ENCODE results near the gene MBD6. TPM values are rescaled to one million over a fixed set of nuclear protein-coding genes. Genes with fewer than 3 reads are reported as not detected.

The MBD6 gene
- total RNA-seq, 1 donor from 2014 or later, result 63.3 TPM

DNA sequence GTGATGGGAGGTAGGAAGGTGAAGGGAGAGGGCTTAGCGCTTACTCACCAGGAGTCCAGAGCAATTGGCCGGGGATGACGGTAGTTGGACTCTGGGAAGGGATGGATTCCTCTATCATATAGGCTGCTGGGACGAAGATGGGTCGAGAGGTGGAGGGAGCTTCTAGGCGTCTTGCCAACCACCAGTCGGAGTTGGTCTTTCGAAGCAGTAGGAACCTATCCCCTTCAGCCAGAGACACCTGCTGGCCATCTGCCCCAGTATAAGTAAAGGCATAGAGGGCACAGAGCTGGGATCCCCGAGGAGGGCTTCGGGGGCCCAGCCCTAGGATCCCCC, 43.6 kb upstream of the MBD6 start:
- peaks cover 30% of the 10 kb centered on the region for H3K36me3 Mint-ChIP-seq (ENCODE audit: low read depth)
- peak overlapping the region; percentile 97 for H3K27ac Mint-ChIP-seq
- H3K27me3 Mint-ChIP-seq (ENCODE audit: insufficient read depth), result no peaks in the 10 kb centered on the region
- intact Hi-C loops (cut with micrococcal nuclease), result loop anchor here (1.0 to 5.0 kb wide), 7 partner anchors 41 to 847 kb away; partner anchors contain the start of genes BAZ2A, CTDSP2, DDIT3 and NEMP1
- peaks cover 46% of the 10 kb centered on the region for H3K4me1 Mint-ChIP-seq (ENCODE audit: low read depth)
- H3K9me3 Mint-ChIP-seq, result no peaks in the 10 kb centered on the region
- no peak for DNase-seq (ENCODE audit: low spot score)
- H3K4me3 Mint-ChIP-seq, result peak overlapping the region; percentile 93

DNA sequence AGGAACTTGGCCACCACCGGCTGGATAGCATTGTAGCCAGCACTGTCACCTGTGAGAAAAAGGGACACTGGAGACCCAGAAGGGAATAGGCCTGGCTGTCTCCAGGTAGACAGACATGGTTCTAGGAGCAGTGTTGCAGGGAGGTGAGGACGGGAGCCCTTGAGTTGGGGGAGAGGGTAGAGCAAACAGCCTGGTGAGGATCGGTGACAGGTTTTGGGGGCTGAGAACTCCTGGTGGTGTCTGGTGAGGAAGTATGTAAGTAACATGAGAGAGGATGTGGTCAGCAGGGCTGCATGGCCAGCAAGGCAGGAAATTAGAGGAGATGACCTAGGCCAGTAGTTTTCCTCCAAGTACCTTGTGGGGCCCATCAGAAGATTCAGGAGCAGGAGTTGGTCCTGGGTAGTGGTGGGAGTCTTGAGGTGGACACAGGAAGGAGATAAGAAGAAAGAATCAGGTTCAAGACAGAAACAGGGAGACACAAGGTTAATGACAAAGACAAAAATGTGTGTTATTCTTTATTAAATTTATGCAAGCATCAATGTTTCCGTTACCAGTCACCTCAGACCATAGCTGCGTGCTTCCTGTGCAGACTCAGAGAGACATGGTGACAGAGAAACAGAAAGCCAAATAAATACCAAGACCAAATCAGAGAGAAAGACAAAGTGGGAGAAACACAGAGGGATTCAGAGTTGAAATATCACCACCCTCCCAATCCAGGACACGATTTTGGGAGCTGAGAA, 43.1 kb upstream of the MBD6 start, which contains the start of gene ARHGAP9:
TSS of gene ARHGAP9 (minus strand) at position 491 of the 740 bp plus-strand sequence. CDS start at position 31, 460 bp downstream.
- peak within 1 kb of the TSS; percentile 97 for H3K27ac Mint-ChIP-seq
- no peaks in the 10 kb centered on the region for H3K27me3 Mint-ChIP-seq (ENCODE audit: insufficient read depth)
- H3K4me3 Mint-ChIP-seq, result peak within 1 kb of the TSS; percentile 93
- H3K9me3 Mint-ChIP-seq, result no peaks in the 10 kb centered on the region
- peaks cover 25% of the 10 kb centered on the region for H3K36me3 Mint-ChIP-seq (ENCODE audit: low read depth)
- peak; percentile 50 for DNase-seq (ENCODE audit: low spot score)
- peaks cover 41% of the 10 kb centered on the region for H3K4me1 Mint-ChIP-seq (ENCODE audit: low read depth)
- intact Hi-C loops (cut with micrococcal nuclease), result loop anchor here (1.0 to 5.0 kb wide), 7 partner anchors 41 to 847 kb away; partner anchors contain the start of genes BAZ2A, CTDSP2, DDIT3 and NEMP1

DNA sequence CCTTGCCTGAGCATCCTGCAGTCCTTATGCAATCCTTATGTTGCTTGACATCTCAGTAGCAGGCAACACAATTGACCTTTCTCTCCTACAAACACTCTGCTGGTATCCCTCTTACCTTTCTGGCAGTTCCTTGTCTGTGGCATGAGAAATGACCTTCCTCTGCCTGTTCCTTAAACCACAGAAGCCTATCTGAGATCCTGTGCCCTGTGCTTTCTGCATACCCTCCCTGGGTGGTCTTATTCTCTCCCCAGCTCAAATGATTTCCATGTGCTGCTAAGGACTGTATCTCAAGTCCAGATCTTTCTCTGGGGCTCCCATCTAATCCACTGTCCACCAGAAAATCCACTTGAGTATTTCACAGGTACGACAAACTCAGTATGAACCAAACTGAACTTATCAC, 41.0 kb upstream of the MBD6 start:
- no peaks in the 10 kb centered on the region for H3K27me3 Mint-ChIP-seq (ENCODE audit: insufficient read depth)
- DNase-seq (ENCODE audit: low spot score), result no peak
- peaks cover 14% of the 10 kb centered on the region for H3K36me3 Mint-ChIP-seq (ENCODE audit: low read depth)
- H3K9me3 Mint-ChIP-seq, result no peaks in the 10 kb centered on the region
- intact Hi-C loops (cut with micrococcal nuclease), result no loop called here
- no peak overlapping the region for H3K4me3 Mint-ChIP-seq
- peaks cover 37% of the 10 kb centered on the region for H3K4me1 Mint-ChIP-seq (ENCODE audit: low read depth)
- peak overlapping the region; percentile 32 for H3K27ac Mint-ChIP-seq

DNA sequence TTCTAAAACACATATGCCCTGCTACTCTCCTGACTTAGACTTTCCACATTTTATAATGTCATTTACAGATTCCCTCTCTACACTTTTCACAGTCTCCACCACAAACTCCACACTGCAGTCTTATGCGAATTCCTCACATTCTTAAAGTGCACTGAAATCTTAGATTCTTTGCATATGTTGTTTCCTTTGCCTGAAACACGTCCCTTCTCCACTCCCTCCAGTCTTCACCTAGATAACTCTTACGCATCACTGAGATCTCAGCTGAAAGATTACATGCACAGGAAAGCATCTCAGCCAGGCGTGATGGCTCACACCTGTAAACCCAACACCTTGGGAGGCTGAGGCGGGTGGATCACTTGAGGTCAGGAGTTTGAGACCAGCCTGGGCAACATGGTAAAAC, 39.2 kb upstream of the MBD6 start:
- DNase-seq (ENCODE audit: low spot score), result no peak
- no peaks in the 10 kb centered on the region for H3K9me3 Mint-ChIP-seq
- H3K4me1 Mint-ChIP-seq (ENCODE audit: low read depth), result peaks cover 37% of the 10 kb centered on the region
- no peak overlapping the region for H3K4me3 Mint-ChIP-seq
- intact Hi-C loops (cut with micrococcal nuclease), result no loop called here
- no peaks in the 10 kb centered on the region for H3K27me3 Mint-ChIP-seq (ENCODE audit: insufficient read depth)
- peaks cover 13% of the 10 kb centered on the region for H3K36me3 Mint-ChIP-seq (ENCODE audit: low read depth)
- H3K27ac Mint-ChIP-seq, result peak overlapping the region; percentile 3

DNA sequence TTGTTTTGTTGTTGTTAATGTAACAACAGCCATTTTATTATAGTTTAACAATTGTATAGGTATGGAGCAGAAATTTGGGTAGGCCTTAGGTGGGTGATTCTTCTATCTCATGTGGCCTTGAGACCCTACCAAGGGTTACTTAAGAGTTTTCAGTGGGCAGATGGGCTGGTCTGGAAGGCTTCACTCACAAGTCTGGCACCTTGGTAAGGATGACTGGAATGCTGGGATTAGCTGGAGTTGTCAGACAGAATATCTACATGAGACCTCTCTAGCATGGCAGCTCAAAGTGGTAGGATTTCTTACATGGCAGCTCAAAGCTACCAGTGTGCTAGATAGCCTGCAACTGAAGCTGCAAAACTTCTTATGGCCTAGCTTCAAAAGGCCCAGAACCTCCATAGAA, 36.9 kb upstream of the MBD6 start:
- Mint-ChIP-seq H3K27me3 (ENCODE audit: insufficient read depth) (no peaks in the 10 kb centered on the region), H3K9me3 (no peaks in the 10 kb centered on the region), H3K4me1 (ENCODE audit: low read depth) (peaks cover 32% of the 10 kb centered on the region), H3K36me3 (ENCODE audit: low read depth) (peaks cover 22% of the 10 kb centered on the region), H3K27ac (no peak overlapping the region), H3K4me3 (no peak overlapping the region)
- DNase-seq (ENCODE audit: low spot score), result no peak
- intact Hi-C loops (cut with micrococcal nuclease), result no loop called here

DNA sequence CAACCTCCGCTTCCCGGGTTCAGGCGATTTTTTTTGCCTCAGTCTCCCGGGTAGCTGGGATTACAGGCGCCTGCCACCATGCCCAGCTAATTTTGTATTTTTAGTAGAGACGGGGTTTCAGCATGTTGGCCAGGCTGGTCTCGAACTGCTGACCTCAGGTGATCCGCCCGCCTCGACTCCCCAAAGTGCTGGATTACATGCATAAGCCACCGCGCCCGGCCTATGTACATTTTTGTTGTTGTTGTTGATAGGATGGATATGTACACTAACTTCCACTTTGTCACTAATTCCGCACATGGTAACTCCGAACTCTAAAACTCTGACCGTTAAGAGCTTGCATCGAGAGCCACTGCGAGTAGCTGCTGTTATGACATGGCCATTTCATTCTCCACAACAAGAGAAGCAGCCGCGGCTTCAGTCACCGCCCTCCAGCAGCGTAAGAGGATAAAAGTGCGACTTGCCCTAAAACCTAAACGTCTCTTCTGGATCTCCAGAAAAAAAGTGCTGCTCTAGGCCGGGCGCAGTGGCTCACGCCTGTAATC, 35.5 kb upstream of the MBD6 start:
- H3K4me1 Mint-ChIP-seq (ENCODE audit: low read depth), result peaks cover 33% of the 10 kb centered on the region
- H3K36me3 Mint-ChIP-seq (ENCODE audit: low read depth), result peaks cover 31% of the 10 kb centered on the region
- H3K4me3 Mint-ChIP-seq, result peak overlapping the region; percentile 97
- intact Hi-C loops (cut with micrococcal nuclease), result loop anchor here (1.0 kb wide), 3 partner anchors 9 to 60 kb away; partner anchors contain the start of genes DCTN2 and GLI1
- H3K9me3 Mint-ChIP-seq, result no peaks in the 10 kb centered on the region
- no peaks in the 10 kb centered on the region for H3K27me3 Mint-ChIP-seq (ENCODE audit: insufficient read depth)
- no peak for DNase-seq (ENCODE audit: low spot score)
- no peak overlapping the region for H3K27ac Mint-ChIP-seq

DNA sequence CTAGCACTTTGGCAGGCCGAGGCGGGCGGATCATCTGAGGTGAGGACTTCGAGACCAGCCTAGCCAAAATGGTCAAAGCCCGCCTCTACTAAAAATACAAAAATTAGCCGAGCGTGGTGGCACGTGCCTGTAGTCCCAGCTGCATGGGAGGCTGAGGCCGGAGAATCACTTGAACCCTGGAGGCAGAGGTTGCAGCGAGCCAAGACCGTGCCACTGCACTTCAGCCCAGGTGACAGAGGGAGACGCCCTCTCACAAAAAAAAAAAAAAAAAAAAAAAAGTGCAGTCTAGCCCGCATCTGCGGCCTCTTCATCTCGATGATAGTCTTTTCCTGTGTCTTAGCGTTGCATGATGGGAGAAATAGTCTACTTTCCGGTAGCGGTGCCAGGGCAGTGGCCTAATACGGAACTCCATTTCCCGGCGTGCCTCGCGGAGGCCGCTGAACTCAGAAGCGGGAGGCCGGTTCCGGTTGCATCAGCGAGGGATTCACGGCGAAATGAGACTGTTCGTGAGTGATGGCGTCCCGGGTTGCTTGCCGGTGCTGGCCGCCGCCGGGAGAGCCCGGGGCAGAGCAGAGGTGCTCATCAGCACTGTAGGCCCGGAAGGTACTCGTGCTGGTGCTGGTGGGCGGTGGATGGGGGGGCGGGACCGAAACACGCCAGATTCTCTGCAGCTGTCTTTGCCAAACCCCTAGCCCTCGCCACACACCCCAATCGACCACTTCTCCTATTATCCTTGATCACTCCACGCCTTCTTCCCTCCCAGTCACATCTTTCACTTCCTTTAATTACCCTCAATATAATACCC, 34.8 kb upstream of the MBD6 start, which contains the start of gene MARS1:
TSS of gene MARS1 (plus strand) at position 472 of the 805 bp plus-strand sequence. CDS start at position 495, 23 bp downstream.
- DNase-seq (ENCODE audit: low spot score), result peak; percentile 91
- H3K4me3 Mint-ChIP-seq, result peak within 1 kb of the TSS; percentile 97
- H3K27me3 Mint-ChIP-seq (ENCODE audit: insufficient read depth), result no peaks in the 10 kb centered on the region
- peaks cover 33% of the 10 kb centered on the region for H3K4me1 Mint-ChIP-seq (ENCODE audit: low read depth)
- H3K27ac Mint-ChIP-seq, result peak within 1 kb of the TSS; percentile 96
- peaks cover 36% of the 10 kb centered on the region for H3K36me3 Mint-ChIP-seq (ENCODE audit: low read depth)
- no peaks in the 10 kb centered on the region for H3K9me3 Mint-ChIP-seq
- intact Hi-C loops (cut with micrococcal nuclease), result loop anchor here (1.0 to 2.0 kb wide), 5 partner anchors 9 to 60 kb away; partner anchors contain the start of genes DCTN2, DDIT3, GLI1 and R3HDM2

DNA sequence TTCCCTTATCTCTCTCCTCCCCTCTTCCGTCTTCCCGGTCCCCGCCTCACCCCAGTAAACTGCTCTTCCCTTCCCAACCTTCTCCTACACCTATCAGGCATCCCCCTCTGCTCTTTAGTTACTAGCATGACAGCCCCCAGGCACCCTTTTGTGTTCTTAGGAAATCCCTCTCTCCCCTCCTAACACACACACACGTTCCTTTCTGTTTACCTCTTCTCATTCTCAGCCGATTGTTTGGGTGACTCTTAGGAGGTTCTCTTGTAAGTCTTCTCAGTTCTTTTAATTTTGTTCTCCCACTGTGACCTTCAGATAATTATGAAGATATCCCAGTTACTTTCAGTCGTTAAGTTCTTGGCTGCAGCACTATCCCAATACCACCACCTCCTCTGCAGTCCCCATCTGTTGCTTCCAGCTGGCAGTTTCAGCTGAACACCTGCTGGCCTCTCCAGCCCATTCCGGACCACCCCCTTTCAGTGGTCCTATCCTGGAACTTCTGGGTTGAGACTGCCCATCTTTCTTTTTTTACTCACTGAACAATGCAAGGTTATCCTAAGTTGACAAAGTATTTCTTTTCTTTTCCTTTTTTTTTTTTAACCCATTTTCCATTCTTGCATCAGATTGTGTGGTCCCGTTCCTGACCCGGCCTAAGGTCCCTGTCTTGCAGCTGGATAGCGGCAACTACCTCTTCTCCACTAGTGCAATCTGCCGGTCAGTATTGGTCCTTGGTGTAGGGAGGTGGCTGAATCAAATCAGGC, 34.0 kb upstream of the MBD6 start:
- intact Hi-C loops (cut with micrococcal nuclease), result loop anchor here (1.0 to 2.0 kb wide), 2 partner anchors 32 to 58 kb away; partner anchors contain the start of genes DDIT3 and R3HDM2
- Mint-ChIP-seq H3K4me1 (ENCODE audit: low read depth) (peaks cover 33% of the 10 kb centered on the region), H3K36me3 (ENCODE audit: low read depth) (peaks cover 39% of the 10 kb centered on the region), H3K27me3 (ENCODE audit: insufficient read depth) (no peaks in the 10 kb centered on the region), H3K27ac (peak overlapping the region; percentile 96), H3K4me3 (peak overlapping the region; percentile 97), H3K9me3 (no peaks in the 10 kb centered on the region)
- no peak for DNase-seq (ENCODE audit: low spot score)

DNA sequence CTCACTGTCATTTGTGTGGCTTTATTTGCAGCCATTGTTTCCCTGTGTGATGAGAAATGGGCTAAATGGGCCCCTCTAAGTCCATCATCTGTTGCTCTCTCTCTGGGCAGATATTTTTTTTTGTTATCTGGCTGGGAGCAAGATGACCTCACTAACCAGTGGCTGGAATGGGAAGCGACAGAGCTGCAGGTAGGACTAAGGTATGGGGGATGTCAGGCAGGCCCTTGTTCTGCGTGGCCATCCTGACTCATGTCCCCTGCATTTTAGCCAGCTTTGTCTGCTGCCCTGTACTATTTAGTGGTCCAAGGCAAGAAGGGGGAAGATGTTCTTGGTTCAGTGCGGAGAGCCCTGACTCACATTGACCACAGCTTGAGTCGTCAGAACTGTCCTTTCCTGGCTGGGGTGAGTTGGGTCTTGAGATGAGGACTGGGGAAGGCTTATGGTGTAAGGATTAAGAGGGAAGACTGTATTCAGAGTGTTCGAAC, 33.4 kb upstream of the MBD6 start:
- Mint-ChIP-seq H3K27ac (peak overlapping the region; percentile 96), H3K4me1 (ENCODE audit: low read depth) (peaks cover 33% of the 10 kb centered on the region), H3K9me3 (no peaks in the 10 kb centered on the region), H3K4me3 (peak overlapping the region; percentile 97), H3K27me3 (ENCODE audit: insufficient read depth) (no peaks in the 10 kb centered on the region), H3K36me3 (ENCODE audit: low read depth) (peaks cover 39% of the 10 kb centered on the region)
- intact Hi-C loops (cut with micrococcal nuclease), result loop anchor here (2.0 kb wide), 1 partner anchor 58 kb away; the partner anchor contains the start of gene R3HDM2
- DNase-seq (ENCODE audit: low spot score), result no peak

DNA sequence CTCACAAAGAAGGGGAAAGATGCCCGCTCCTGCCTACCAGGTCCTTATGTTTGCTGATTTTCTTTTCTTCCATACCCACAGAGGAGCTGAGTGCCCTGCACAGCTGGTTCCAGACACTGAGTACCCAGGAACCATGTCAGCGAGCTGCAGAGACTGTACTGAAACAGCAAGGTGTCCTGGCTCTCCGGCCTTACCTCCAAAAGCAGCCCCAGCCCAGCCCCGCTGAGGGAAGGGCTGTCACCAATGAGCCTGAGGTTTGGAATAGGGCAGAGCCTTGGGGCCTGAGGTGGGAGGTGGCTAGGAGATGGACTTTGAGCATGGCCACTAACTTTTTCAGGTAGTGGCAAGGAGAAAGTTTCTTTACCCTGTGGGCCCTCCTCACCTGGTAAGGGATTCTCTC, 32.5 kb upstream of the MBD6 start:
- DNase-seq (ENCODE audit: low spot score), result no peak
- H3K36me3 Mint-ChIP-seq (ENCODE audit: low read depth), result peaks cover 40% of the 10 kb centered on the region
- no peaks in the 10 kb centered on the region for H3K27me3 Mint-ChIP-seq (ENCODE audit: insufficient read depth)
- H3K9me3 Mint-ChIP-seq, result no peaks in the 10 kb centered on the region
- no peak overlapping the region for H3K4me3 Mint-ChIP-seq
- intact Hi-C loops (cut with micrococcal nuclease), result no loop called here
- peaks cover 33% of the 10 kb centered on the region for H3K4me1 Mint-ChIP-seq (ENCODE audit: low read depth)
- H3K27ac Mint-ChIP-seq, result peak overlapping the region; percentile 45

DNA sequence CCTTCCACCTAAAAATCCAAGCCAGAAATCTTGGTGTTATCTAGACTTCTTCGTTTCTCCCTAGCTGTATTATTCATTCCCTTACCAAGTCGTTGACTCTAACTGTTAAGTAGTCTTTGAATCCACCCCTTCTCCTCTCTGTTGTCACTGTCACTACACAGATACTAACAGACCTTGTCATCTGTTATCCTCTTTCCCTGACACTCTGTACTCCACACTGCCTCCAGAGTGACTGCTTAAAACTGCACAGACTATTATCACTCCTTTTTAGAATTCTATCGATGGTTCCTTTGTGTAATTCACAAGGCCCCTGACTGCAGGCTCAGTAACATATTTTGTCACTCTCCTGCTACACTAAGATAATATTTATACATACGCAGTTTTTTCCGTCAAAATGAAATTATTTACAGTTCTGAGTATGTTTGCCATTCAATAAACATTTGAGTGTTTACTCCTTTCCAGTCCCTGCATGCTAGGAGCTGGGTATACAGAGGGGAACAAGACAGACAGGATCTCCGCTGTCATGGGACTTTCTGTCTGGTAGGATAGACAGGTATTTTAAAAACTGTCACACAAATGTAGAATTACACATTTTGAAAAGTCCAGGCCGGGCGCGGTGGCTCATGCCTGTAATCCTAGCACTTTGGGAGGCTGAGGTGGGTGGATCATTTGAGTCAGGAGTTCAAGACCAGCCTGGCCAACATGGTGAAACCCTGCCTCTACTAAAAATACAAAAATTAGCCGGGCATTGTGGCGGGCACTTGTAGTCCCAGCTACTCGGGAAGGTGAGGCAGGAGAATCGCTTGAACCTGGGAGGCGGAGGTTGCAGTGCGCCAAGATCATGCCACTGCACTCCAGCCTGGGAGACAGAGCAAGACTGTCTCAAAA, 31.0 kb upstream of the MBD6 start:
- H3K36me3 Mint-ChIP-seq (ENCODE audit: low read depth), result peaks cover 43% of the 10 kb centered on the region
- H3K9me3 Mint-ChIP-seq, result no peaks in the 10 kb centered on the region
- H3K4me1 Mint-ChIP-seq (ENCODE audit: low read depth), result peaks cover 33% of the 10 kb centered on the region
- DNase-seq (ENCODE audit: low spot score), result no peak
- peak overlapping the region; percentile 47 for H3K4me3 Mint-ChIP-seq
- H3K27me3 Mint-ChIP-seq (ENCODE audit: insufficient read depth), result no peaks in the 10 kb centered on the region
- intact Hi-C loops (cut with micrococcal nuclease), result no loop called here
- peak overlapping the region; percentile 73 for H3K27ac Mint-ChIP-seq

Data from activated T-helper 1 cell treated with anti-CD3 and anti-CD28 coated beads, Interleukin-12 subunit alpha, Interleukin-12 subunit beta, Interleukin-2, Interleukin-4 antibody, amounts not matched to agents 30 ng/mL and 10 ng/mL and 1 ng/mL, durations not matched to agents 14 hours and 24 hours and 36 hours (primary cell).